ENCODE data around the gene ZNF460. TPM values are rescaled to one million over a fixed set of nuclear protein-coding genes. Genes with fewer than 3 reads are reported as not detected.

The ZNF460 gene
- total RNA-seq, 1 experiment from 2014 or later, result 65.9 TPM

DNA sequence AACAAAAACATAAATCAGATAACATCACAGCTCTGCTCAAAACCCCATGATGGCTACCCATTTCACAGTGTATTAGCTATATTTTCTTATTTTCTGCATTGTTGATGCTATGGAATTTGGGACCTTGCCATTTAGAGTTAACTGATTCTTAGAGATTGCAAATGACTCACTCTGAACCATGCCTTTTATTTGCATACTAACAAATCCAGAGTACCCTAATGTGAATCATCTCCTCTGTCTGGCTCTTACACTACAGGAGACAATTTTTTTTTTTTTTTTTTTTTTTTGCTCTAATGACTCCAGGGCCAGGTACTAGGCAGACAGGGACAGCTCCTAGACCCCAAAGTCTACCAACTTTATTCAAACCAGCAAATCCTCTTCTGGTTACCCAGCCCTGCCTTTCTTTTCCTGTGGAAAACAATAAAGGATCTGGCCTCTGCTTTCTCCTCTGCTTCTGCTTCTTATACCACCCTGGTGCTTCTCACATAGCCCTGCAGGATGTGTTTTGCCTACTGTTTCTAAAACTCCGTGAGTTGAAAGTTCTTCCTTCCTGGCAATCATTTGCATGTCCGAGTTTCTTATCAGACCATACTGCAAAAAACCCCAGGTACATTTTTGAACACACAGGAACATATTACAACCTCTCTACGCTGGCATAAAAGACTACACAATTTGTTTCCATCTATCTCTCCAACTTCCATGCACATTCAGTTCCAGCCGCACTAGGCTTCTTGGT, 10.6 kb upstream of the ZNF460 start:
- H3K4me2 ChIP-seq (ENCODE audit: insufficient read depth, insufficient read length, low read length), result no peak overlapping the region
- no peak overlapping the region for H3K18ac ChIP-seq (ENCODE audit: insufficient read length, low read depth, low read length)
- no peak overlapping the region for H3K9ac ChIP-seq (ENCODE audit: extremely low read depth, insufficient read length, low read length)
- H3K27ac ChIP-seq (ENCODE audit: insufficient read length, low read depth, low read length), result no peak overlapping the region
- H2BK5ac ChIP-seq (ENCODE audit: insufficient read length, low read length), result no peak overlapping the region
- no peak overlapping the region for H2BK120ac ChIP-seq (ENCODE audit: low read depth, low read length, poor library complexity, severe bottlenecking)
- H3K36me3 Mint-ChIP-seq (ENCODE audit: insufficient read depth in 1 of 3, low read depth in 3 of 3), result peaks cover 0 to 1% (median 0%) of the 10 kb centered on the region in 3 experiments; a peak in 3 of 7 replicates
- peaks cover 10% of the 10 kb centered on the region in 2 experiments for H3K4me1 Mint-ChIP-seq
- no peaks in the 10 kb centered on the region for H3K79me1 ChIP-seq (ENCODE audit: insufficient read depth, low read depth, low read length, poor library complexity, severe bottlenecking)
- no peak overlapping the region for H3K4ac ChIP-seq (ENCODE audit: low read depth, low read length)
- WGBS (ENCODE audit: extremely low coverage, insufficient read length, low lambda C conversion rate), result no CpG with 5 or more reads among the region's 4 CpGs
- no peak overlapping the region for H2AFZ ChIP-seq (ENCODE audit: low read length)
- H2BK12ac ChIP-seq (ENCODE audit: insufficient read length, low read depth, low read length), result no peak overlapping the region
- H3K23me2 ChIP-seq (ENCODE audit: insufficient read length, low read depth, low read length, poor library complexity, severe bottlenecking), result no peaks in the 10 kb centered on the region
- no peaks in the 10 kb centered on the region; the same call in 1 of the 2 replicates for H3K27me3 Mint-ChIP-seq (ENCODE audit: low read depth)
- H4K8ac ChIP-seq (replicated peaks; ENCODE audit: insufficient read length, low read depth, low read length), result no peak overlapping the region
- H3K9me3 ChIP-seq (ENCODE audit: control insufficient read depth, low read depth, low read length), result no peaks in the 10 kb centered on the region
- no peak overlapping the region for H2AK5ac ChIP-seq (ENCODE audit: insufficient read length, low read length)
- H3K14ac ChIP-seq (ENCODE audit: insufficient read depth, low read length), result no peak overlapping the region
- no peaks in the 10 kb centered on the region for H3K9me3 Mint-ChIP-seq
- H4K20me1 ChIP-seq (ENCODE audit: control insufficient read depth, insufficient read depth, insufficient read length), result no peaks in the 10 kb centered on the region
- TF ChIP-seq CTCF (conservative IDR thresholded peaks at IDR 0.05), result no peak
- H3K27me3 ChIP-seq (ENCODE audit: insufficient read depth, low read length), result no peaks in the 10 kb centered on the region
- no peak overlapping the region for H3K4me3 Mint-ChIP-seq
- H2BK15ac ChIP-seq (ENCODE audit: low read depth, low read length), result no peak overlapping the region
- no peak overlapping the region for H4K5ac ChIP-seq (ENCODE audit: insufficient read length, low read depth, low read length)
- no peak overlapping the region for H2BK20ac ChIP-seq (ENCODE audit: low read depth, low read length, poor library complexity, severe bottlenecking)
- H3T11ph ChIP-seq (ENCODE audit: low read length), result no peak overlapping the region
- no peaks in the 10 kb centered on the region for H3K4me1 ChIP-seq (ENCODE audit: insufficient read depth, low read length)
- no peak for DNase-seq
- H3K79me2 ChIP-seq (ENCODE audit: insufficient read depth, low read length), result no peaks in the 10 kb centered on the region
- H3K56ac ChIP-seq (ENCODE audit: insufficient read length, low read depth, low read length), result no peak overlapping the region
- no peak overlapping the region for H3K27ac Mint-ChIP-seq
- no peak overlapping the region for H3K23ac ChIP-seq (ENCODE audit: insufficient read length, low read depth, low read length)
- no peak overlapping the region for H4K91ac ChIP-seq (ENCODE audit: insufficient read length, low read depth, low read length)
